Bone marrow (tissue), 2 donors: ENCODE results near the gene UPK1B.
"Not testable (repeated sequence)": the region's sequence is repeated elsewhere in the genome, so short reads cannot be mapped to it uniquely, and the experiment has no call there.

ENCODE experiments used
- DNase-seq, 2 donors: peaks; one replicate each; lab custom pipeline; 2025; lab: John Stamatoyannopoulos, UW

The UPK1B gene

DNA sequence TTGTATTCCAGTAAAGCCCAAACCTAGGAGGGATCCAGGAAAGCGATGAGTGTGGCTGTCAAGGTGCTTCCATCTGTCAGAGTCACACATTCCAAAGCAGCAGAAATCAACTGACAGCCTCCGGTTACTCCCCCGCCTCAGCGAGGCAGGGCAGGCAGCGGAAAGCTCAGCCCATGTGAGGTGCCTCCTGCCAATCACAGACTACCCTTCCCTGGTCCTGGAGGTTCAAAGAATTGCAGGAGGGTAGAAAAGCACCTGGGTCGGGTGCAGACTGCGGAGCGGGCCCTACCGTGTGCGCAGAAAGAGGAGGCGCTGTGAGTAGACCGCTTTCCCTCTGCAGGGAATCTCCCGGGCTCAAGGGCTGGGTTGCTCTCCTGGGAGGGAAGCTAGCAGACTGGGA lies at the start of gene UPK1B:
TSS of gene UPK1B (plus strand) at position 274 of the 400 bp plus-strand sequence. CDS start 13,144 bp downstream, outside the sequence.
- no peak for DNase-seq

DNA sequence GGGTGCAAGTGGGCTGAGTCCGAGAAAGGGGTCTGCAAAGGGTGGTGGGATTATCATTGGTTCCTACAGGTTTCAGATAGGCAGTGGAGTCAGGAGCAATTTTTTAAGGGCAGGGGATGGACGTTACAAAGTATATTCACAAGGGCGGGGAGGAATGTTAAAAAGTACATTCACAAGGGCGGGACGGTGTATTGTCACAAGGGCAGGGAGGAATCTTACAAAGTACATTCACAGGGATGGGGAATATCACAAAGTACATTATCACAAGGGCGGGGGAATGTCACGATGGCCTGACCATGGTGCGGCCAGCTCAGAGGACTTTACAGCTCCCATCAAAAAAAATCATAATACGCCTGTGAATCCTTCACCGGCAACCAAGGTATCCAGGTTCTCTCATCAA lies 48.1 kb upstream of the UPK1B start:
- no peak for DNase-seq

DNA sequence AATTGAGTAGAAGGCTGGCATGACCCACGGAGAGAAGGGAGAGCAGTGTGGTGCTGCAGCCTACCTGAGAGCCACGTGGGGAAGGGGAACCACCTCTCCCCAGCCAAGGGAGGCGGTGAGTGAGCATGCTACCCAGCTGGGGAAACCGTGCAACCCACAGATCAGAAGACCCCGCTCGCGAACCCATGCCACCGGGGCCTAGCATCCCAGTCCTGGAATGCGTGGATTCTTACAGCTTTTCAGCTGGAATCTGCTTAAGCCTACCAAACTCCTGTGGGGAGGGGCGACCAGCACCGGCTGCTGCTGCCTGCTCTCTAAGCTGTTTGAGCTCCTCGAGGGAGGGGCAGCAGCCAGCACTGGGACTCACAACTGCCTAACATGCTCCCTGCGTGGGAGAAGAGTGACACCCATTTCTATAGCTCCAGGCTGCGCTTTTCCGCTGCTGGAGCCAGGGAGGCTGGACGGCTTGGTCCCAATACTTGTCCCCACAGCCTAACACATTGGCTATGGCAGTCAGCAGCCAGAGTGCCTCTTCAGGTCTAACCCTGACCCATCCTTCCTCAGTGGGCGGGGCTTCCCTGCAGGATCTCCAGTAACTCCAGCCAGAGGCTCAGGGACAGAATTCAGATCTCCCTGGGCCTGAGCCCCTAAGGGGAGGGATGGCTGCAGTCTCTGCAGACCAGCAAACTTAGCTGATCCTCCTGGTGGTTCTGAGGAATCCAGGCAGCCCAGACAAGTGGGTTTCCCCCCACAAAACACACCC lies 47.5 kb upstream of the UPK1B start:
- no peak for DNase-seq

DNA sequence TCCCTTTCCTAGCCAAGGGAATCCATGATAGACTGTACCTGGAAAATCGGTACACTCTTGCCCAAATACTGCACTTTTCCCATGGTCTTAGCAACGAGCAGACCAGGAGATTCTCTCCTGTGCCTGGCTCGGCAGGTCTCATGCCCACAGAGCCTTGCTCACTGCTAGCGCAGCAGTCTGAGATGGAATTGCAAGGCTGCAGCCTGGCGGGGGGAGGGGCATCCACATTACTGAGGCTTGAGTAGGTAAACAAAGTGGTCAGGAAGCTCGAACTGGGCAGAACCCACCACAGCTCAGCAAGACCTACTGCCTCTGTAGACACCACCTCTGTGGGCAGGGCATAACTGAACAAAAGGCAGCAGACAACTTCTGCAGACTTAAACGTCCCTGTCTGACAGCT lies 43.1 kb upstream of the UPK1B start:
- not testable (repeated sequence) for DNase-seq

DNA sequence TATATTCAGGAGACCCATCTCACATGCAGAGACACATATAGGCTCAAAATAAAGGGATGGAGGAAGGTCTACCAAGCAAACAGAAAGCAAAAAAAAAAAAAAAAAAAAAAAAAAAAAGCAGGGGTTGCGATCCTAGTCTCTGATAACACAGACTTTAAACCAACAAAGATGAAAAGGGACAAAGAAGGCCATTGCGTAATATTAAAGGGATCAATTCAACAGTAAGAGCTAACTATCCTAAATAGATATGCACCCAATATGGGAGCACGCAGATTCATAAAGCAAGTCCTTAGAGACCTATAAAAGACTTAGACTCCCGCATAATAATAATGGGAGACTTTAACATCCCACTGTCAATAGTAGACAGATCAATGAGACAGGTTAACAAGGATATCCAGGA lies 41.1 kb upstream of the UPK1B start:
- DNase-seq = not testable (repeated sequence)

DNA sequence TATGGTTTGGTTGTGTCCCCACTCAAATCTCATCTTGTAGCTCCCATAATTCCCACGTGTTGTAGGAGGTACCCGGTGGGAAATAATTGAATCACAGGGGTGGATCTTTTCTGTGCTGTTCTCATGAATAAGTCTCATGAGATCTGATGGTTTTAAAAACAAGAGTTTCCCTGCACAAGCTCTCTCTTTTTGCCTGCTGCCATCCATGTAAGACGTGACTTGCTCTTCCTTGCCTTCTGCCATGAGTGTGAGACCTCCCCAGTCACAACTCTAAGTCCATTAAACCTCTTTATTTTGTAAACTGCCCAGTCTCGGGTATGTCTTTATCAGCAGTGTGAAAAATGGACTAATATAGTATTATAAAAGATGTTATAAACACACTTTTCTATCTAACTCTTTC lies 34.0 kb upstream of the UPK1B start:
- DNase-seq = not testable (repeated sequence)

DNA sequence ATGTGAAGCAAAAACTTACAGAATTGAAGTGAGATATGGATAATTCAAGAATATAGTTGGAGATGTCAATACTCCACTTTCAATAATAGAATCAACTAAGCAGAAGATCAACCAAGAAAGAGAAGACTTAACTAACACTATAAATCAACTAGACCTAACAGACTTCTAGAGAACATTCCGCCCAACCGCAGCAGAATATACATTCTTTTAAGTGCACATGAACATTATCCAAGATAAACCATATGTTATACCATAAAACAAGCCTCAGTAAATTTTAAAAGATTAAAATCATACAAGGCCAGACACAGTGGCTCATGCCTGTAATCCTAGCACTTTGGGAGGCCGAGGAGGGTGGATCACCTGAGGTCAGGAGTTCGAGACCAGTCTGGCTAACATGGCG lies 32.9 kb upstream of the UPK1B start:
- no peak for DNase-seq

DNA sequence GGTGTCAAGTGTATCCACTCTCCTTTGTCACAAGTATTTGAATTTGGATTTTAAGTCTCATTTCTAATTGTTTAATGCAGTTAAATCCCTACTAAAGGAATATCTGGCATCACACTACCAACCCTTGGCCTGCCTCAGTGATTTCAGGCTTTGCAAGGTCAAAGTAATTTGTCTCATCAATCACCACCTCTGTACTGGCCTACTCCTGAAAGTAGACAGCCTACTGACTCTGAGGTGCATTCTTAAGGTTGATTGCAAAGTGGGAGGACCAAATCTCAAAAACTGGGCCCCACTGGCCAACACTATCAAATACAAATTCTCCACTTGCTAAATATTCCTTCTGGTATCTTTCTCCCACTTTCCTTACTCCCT lies 28.3 kb upstream of the UPK1B start:
- DNase-seq = no peak

DNA sequence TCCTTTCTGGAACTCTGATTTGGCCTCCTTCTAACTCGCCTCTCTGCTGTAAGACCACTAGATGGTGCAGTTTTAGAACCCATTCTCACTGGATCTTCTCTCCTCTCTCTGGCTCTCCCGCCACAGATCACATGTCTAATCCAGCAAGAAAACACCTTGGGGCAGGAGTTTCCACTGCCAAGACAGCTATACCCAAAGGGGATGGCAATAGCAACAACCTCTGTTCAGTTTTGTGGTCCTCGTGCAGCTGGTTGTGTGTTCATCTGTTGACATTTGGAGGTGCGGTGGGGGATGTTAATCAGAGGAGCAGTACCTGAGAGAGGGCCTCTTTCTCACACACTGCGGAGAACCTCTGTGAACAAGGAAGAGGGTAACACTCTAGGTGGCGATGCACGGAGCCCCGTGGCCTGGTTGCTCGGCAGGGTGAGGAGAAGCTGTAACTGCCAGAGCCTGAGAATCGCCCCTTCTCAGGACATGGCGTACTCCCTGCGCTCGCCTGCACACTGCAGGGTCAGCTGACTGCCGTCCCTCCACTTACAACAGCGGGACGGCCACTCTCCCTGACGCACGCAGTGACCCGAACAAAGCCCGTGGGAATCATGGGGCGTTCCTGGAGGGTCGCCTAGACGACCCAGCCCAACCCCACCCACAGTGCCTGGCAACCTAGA lies 27.8 kb upstream of the UPK1B start, which contains the start of gene TEX55:
TSS of gene TEX55 (plus strand) at position 666 of the 668 bp plus-strand sequence. CDS start 25 bp downstream, outside the sequence.
- DNase-seq = no peak

DNA sequence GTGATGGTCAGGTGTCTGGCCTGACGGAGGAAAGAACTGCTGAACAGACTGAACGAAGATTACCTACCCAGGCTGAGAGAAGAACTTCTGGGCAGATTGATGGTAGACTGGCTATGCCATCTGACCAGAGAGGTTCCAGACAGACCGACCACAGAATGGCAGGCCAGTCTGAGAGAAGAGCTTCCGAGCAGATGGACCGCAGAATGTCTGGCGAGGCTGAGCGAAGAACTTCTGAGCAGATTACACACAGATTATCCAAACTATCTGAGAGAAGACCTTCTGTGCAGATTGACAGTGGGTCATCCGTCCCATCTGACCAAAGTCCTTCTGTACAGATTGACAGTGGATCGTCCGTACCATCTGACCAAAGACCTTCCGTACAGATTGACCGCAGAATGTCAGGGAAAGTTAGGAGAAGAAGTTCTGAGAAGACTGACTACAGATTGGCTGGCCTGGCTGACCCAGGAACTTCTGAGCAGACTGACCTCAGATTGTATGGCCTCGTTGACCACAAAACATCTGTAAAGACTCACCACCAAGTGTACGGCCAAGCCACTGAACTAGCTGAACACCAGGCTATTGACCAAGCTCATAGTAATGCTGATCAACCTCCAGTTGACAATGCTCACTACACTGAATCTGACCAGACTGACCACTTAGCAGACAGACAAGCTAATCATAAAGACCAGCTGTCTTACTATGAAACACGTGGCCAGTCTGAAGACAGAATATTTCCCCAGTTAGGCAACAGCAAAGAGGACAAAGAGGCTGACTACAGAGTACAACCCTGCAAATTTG lies 26.6 kb upstream of the UPK1B start:
- no peak for DNase-seq

DNA sequence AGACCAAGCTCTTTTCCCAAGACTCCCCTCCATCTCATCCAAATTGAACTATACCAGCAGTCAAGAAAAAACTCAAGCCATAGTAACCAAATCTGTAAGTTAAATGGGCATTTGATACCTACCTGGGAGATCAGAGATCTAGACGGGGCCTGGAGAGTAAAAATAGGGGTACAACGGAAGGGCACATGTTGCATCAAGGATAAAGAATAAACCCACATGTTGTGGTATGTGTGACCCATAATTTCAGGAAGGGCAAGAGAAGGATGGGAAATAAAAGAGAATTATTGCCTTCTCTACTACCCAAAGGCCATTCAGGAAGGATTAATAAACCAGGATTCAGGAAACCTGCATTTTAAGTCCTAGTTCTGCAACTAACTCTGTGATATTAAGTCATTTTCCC lies 25.9 kb upstream of the UPK1B start:
- DNase-seq = no peak

DNA sequence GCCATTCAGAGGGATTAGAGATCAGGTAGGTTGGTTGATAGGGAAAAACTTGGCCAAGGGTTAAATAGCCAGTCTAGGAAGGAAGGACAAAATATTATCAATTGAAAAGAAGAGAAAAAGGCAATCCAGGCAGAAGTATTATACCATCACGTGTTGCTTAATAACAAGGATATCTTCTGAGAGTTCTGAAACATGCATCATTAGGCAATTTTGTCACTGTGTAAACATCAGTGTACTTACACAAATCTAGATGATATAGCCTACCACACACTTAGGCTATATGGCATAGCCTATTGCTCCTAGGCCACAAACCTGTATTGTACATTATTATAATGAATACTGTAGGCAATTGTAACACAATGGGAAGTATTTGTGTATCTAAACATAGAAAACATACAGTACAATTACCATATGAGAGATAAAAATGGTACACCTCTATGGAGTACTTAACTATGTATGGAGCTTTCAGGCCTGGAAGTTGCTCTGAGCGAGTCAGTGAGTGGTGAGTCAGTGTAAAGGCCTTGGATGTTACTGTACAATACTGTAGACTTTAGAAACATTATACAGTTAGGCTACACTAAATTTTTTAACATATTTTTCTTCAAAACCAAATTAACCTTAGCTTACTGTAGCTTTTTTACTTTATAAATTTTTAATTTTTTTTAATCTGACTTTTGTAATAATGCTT lies 24.8 kb upstream of the UPK1B start:
- no peak for DNase-seq

DNA sequence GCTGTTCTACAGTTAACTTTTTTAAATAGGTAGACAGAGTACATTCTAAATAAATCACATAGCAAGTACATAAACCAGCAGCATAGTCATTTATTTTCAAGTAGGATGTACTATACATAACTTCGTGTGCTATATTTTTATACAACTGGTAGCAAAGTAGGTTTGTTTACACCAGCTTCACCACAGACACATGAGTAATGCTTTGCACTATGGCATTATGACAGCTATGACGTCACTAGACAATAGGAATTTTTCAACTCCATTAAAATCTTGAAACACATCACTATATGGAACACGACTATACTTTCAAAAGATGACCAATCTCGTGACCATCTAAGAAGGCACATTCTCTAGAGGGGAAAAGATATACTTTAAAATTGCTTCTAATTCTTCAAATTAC lies 23.9 kb upstream of the UPK1B start:
- no peak for DNase-seq

DNA sequence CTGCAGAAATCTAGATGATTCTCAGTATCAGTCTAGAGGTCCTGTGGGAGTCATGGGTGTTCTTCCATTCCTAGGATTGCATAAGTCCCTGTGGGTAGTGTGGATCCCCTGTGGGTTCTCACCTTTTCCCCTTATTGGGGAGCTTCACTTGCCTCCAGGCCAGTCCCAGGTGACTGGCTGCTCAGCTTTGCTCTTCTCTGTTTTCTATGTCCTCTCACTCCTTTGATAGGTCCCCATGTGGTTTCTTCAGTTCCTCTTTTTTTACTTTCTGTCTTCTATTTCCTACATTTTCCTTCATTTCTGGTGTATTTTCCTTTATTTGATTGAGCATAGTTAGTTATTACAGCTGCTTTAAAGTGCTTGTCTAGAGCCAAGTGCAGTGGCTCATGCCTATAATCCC lies 16.5 kb upstream of the UPK1B start:
- DNase-seq = no peak

DNA sequence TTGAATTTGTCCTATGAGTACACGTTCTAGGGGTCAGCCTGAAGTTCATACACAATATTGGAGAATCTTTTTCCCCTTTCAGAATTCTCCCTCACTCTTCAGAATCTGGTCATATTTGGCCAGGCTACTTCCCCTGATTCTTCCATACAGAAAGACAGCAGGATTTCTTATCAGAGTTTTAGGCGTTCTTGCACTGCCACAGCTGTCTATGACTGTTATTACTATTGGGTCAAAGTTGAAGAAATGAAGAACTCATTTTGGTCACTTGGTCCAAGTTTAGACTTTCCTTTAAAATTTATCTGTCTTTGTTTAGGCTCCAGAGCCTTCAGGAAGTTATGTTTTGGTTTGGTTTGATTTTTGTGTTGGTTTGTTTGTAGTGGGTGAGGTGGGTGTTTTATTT lies 15.4 kb upstream of the UPK1B start:
- no peak for DNase-seq

DNA sequence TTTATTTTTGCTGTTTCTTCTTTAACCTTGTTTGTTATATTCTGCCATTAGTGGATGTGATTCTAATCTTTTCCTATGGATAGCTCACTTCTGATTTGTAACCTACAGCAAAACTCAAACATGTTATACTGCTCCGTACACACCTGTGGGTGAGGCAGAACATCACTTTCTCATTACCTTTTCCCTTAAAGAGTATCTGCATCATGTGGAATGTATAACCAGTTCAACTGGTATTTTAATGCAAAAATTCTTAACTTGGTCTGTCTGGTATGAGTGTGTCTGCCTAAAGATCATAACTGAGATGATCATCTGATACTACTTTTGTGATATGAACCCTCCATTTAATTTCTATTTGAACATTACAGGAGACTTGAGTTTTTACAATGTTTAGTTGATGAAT lies 13.0 kb upstream of the UPK1B start:
- DNase-seq = no peak

DNA sequence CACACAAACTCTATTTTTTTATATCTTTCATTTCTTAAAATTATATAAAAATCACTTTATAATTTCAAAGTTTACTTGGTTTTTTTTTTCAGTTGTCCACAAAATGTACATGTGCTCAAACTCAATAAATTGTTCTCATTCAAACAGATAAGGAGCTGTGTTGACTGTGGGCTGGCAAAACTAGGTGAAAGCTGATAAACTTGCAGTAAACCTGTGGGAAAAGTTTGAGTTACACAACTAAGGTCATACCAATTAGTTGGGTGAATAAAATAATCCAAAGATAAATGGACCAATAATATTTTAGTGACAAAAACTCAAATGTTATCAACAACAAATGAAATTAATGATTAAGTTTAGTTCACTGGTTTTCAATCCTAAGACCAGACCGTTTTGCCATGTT lies 12.6 kb upstream of the UPK1B start:
- DNase-seq = no peak

DNA sequence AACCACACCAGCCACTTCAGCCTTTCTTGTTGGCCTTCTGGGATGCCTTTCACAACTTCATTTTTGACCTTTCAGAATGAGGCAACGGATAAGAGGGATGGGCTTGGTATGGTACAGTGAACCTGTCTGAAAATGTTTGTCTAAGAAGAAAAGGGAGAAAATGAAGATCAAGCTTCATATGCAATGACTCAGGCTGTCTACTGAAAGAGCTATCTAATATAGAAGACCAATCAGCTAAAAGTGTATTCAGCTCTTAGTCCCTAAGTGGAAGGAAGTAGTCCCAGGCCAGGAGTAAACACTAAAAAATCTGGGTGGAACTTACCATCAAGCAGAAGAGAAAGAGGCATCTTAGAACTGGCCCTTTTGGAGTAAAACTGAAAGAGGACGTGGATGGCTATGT lies 12.2 kb upstream of the UPK1B start:
- DNase-seq = no peak

DNA sequence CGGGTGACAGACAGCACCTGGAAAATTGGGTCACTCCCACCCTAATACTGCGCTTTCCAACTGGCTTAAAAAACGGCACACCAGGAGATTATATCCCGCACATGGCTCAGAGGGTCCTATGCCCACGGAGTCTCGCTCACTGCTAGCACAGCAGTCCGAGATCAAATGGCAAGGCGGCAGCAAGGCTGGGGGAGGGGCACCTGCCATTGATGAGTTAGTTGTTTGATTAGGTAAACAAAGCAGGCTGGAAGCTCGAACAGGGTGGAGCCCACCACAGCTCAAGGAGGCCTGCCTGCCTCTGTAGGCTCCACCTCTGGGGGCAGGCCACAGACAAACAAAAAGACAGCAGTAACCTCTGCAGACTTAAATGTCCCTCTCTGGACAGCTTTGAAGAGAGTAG lies 8.7 kb upstream of the UPK1B start:
- not testable (repeated sequence) for DNase-seq

DNA sequence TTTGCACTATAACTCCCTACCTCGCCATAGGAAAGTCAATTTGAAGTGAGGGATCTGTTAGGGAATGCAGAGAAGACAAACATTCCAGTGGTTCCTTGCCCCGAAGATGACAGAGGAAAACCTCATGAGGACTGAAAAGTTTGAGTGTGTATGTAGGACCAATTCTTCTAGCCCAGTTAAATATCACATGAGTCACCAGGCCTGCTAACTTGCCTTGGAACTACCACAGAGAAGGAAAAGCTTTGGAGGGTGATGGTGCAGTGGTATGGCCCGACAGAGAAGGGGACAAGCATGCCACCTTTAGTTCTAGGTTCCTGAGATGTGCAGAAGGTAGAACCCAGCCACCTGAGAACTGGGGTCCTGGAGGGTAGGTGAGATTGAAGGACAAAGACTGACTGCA lies 2.6 kb upstream of the UPK1B start:
- DNase-seq = no peak

DNA sequence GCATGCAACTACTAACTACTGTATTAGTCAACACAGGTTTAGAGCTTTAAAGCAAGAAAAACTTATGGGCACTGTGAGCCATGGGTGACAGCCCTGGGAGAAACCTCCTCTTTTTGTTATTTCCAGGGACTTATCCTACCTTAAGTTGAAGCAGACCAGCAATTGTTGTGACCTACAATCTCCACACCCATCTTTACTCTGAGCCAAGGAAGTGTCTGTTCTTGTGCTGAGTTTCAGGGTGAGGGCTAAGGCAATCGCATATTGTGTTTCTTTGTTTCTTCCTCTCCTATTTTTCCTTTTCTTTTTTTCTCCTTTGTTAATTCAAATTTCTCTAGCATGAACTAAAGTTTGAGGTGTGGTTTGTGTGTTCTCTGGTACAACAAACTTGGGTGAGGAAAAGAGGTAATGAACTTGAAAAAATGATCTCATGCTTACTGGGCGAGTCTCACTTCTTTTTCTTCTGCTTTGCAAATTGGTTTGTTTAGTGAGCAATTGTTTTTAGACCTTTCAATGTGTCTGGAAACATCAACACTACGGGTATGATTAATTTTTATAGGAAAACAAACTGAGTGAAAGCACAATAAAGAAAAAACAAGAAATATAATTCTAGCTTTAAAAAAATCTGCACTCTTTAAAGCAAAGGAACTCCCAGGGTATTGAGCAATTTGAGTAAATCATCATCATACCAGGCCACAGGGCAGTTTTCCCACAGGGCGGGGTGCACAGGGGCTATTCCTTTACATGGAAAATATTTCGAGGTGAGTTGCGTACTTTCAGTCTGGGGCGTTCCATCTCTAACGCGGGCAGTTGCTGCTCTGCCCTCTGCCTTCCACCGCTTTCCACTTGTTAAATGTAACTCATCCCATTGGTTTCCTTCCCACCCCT lies 2.7 kb downstream of the UPK1B start:
- DNase-seq = no peak
